HG02571 (cell line): ENCODE measurements around the gene RTL5.
A peak's percentile ranks its signal among the peaks of the same experiment; 100 is the strongest.

Experiments used
- ATAC-seq: cut with Tn5 transposase; IDR thresholded peaks from one replicate; pipeline ENCODE4 v1.9.1; 2021; ENCODE audit warnings: mild to moderate bottlenecking, moderate library complexity; ENCODE audit not compliant: unreplicated experiment

The RTL5 gene

GRCh38 chrX:72110051-72110875, 21.5 kb downstream of the RTL5 start:
- ATAC-seq: no peak

- no peak for ATAC-seq
Measured at GRCh38 chrX:72108666-72109065, 23.0 kb downstream of the RTL5 start.

- no peak for ATAC-seq
Measured at GRCh38 chrX:72107841-72108595, 23.7 kb downstream of the RTL5 start.

- no peak for ATAC-seq
Measured at GRCh38 chrX:72107320-72107719, 24.4 kb downstream of the RTL5 start.

- ATAC-seq: no peak
Measured at GRCh38 chrX:72105436-72105835, 26.3 kb downstream of the RTL5 start.

GRCh38 chrX:72102760-72103159, 29.0 kb downstream of the RTL5 start:
- no peak for ATAC-seq

- no peak for ATAC-seq
Measured at GRCh38 chrX:72102126-72102525, 29.6 kb downstream of the RTL5 start.

GRCh38 chrX:72101597-72102037, 30.1 kb downstream of the RTL5 start:
- no peak for ATAC-seq

GRCh38 chrX:72100824-72101351, 30.8 kb downstream of the RTL5 start:
- peak; percentile 69 for ATAC-seq

GRCh38 chrX:72100051-72100755, 31.5 kb downstream of the RTL5 start:
- no peak for ATAC-seq

GRCh38 chrX:72097098-72097497, 34.6 kb downstream of the RTL5 start:
- no peak for ATAC-seq

GRCh38 chrX:72095370-72095769, 36.3 kb downstream of the RTL5 start:
- no peak for ATAC-seq

- peak; percentile 53 for ATAC-seq
Measured at GRCh38 chrX:72094894-72095293, 36.8 kb downstream of the RTL5 start.

GRCh38 chrX:72089254-72089653, 42.5 kb downstream of the RTL5 start:
- no peak for ATAC-seq

GRCh38 chrX:72088761-72089160, 43.0 kb downstream of the RTL5 start:
- no peak for ATAC-seq

- no peak for ATAC-seq
Measured at GRCh38 chrX:72086995-72087394, 44.7 kb downstream of the RTL5 start.

GRCh38 chrX:72084114-72084513, 47.6 kb downstream of the RTL5 start:
- no peak for ATAC-seq

- no peak for ATAC-seq
Measured at GRCh38 chrX:72083291-72083690, 48.4 kb downstream of the RTL5 start.

GRCh38 chrX:72081605-72082320, 50.0 kb downstream of the RTL5 start:
- ATAC-seq: no peak

GRCh38 chrX:72080800-72081199, 50.9 kb downstream of the RTL5 start:
- no peak for ATAC-seq

GRCh38 chrX:72080150-72080549, 51.6 kb downstream of the RTL5 start:
- no peak for ATAC-seq
